Chondrocyte (in vitro differentiated cells): Measurements from ENCODE around the gene DNAH12. TPM values are rescaled to one million over a fixed set of nuclear protein-coding genes. Genes with fewer than 3 reads are reported as not detected.

Experiments used
- DNase-seq: peaks from one replicate; pipeline ENCODE4 v3.0.0; 2021; ENCODE audit warnings: mixed read lengths, low spot score
- H3K27ac Mint-ChIP-seq: one replicate; pipeline ENCODE4 v1.8.0; 2021; ENCODE audit warnings: mild to moderate bottlenecking, moderate library complexity, mixed read lengths; ENCODE audit not compliant: unreplicated experiment
- H3K27me3 Mint-ChIP-seq: 2 replicates; pipeline ENCODE4 v1.8.0; 2021; ENCODE audit warnings: low read depth, mixed read lengths
- H3K36me3 Mint-ChIP-seq: 2 replicates; pipeline ENCODE4 v1.8.0; 2021; ENCODE audit warnings: low read depth, mixed read lengths
- H3K4me1 Mint-ChIP-seq: 2 replicates; pipeline ENCODE4 v1.8.0; 2021; ENCODE audit warnings: low read depth, mild to moderate bottlenecking, mixed read lengths
- H3K4me3 Mint-ChIP-seq: one replicate; pipeline ENCODE4 v1.8.0; 2021; ENCODE audit warnings: mild to moderate bottlenecking, moderate library complexity, mixed read lengths; ENCODE audit not compliant: unreplicated experiment
- H3K9me3 Mint-ChIP-seq: 2 replicates; pipeline ENCODE4 v1.8.0; 2021; ENCODE audit warnings: low read depth, mixed read lengths
- CTCF ChIP-seq: fragments of 200-600 bp; sonication (generic); IDR thresholded peaks from 2 replicates; pipeline ENCODE4 v1.5.0; 2021; ENCODE audit warnings: antibody characterized with exemption, mild to moderate bottlenecking, moderate library complexity
- total RNA-seq: library from RNA; stranded (reverse); gene quantifications from 3 replicates; pipeline ENCODE4 v1.2.1, GENCODE V29; 2021

Gene DNAH12
- total RNA-seq, 1 donor from 2014 or later: 0.02 TPM

- DNase-seq: no peak
- H3K27me3 Mint-ChIP-seq: no peaks in the 10 kb centered on the region
- peak; percentile 36 for TF ChIP-seq CTCF
- peaks cover 15% of the 10 kb centered on the region for H3K4me1 Mint-ChIP-seq
- H3K4me3 Mint-ChIP-seq: no peak overlapping the region
- H3K36me3 Mint-ChIP-seq: peaks cover 34% of the 10 kb centered on the region
- no peaks in the 10 kb centered on the region for H3K9me3 Mint-ChIP-seq
- peak overlapping the region; percentile 24 for H3K27ac Mint-ChIP-seq
These were observed 287.3 kb downstream of the DNAH12 start for GRCh38 chr3:57256844-57257243.

DNA sequence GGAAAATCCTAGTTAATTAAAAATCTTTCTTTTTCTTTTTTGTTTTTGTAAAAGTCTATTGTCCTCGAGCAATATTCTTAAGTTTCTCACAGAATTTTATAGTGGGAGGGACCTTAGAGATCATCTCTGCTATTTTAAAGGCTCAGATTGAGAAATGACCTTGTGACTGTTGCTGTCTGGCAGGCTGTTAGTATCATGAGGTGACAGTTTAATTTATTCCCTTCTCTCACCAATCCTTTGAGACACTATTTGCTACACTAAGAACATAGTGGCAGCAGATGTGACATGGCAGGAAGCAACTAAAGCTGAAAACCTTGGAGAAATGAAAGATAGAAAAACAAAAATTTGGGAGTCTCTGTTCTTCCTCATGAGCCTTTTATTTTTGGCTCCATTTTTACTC is 291.7 kb downstream of the DNAH12 start:
- Mint-ChIP-seq H3K27ac (peak overlapping the region; percentile 42), H3K4me3 (no peak overlapping the region), H3K4me1 (peaks cover 11% of the 10 kb centered on the region), H3K9me3 (no peaks in the 10 kb centered on the region), H3K36me3 (peaks cover 23% of the 10 kb centered on the region), H3K27me3 (no peaks in the 10 kb centered on the region)
- no peak for DNase-seq
- no peak for TF ChIP-seq CTCF

DNA sequence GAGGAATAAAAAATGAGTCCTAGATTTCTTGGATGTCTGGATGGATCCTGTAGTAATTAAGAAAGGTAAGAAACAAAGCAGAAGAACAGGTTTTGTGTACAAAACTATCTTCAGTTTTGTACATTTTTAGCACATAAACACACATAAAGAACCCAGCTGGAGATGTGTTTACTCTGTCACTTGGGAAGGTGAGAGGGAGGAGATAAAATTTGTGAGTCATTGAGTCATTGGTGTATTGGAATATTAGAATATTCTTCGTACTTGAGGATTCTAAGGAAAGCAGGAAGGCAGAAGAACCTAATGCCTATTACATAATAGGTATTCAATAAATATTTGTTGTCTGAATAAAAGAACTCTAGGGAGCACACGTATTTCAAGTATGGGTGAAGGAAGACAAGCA is 299.2 kb downstream of the DNAH12 start:
- Mint-ChIP-seq H3K27me3 (no peaks in the 10 kb centered on the region), H3K4me3 (no peak overlapping the region), H3K27ac (no peak overlapping the region), H3K36me3 (peaks cover 46% of the 10 kb centered on the region), H3K9me3 (no peaks in the 10 kb centered on the region), H3K4me1 (no peaks in the 10 kb centered on the region)
- no peak for TF ChIP-seq CTCF
- no peak for DNase-seq

Other genes starting within 250 kb of the DNAH12 start
- gene PDE12, start 11.9 kb upstream of the DNAH12 start, total RNA-seq: 16.6 to 17.8 TPM (median 17.5 TPM) in 3 replicates
- 413 to 474 TPM (median 415 TPM) in 3 replicates for gene ARF4, start 53.0 kb upstream of the DNAH12 start, total RNA-seq
- gene DENND6A, start 148.7 kb upstream of the DNAH12 start, total RNA-seq: 17.7 to 19.8 TPM (median 19.8 TPM) in 3 replicates
- 105 to 116 TPM (median 116 TPM) in 3 replicates for gene SLMAP, start 212.0 kb upstream of the DNAH12 start, total RNA-seq